CD4-positive, alpha-beta T cell (primary cell): Measurements from ENCODE around the gene PLXNA2. TPM values are rescaled to one million over a fixed set of nuclear protein-coding genes. Genes with fewer than 3 reads are reported as not detected.

Experiments
- ATAC-seq: fragments of 200-7000 bp; cut with Tn5 transposase; one replicate; pipeline ENCODE4 v1.10.0; 2022; ENCODE audit warnings: mild to moderate bottlenecking; ENCODE audit not compliant: poor library complexity
- CTCF ChIA-PET: fragments of 350-600 bp; sonication (Branson Sonifier 250); formaldehyde crosslinking; loops from one replicate; lab custom pipeline; 2021; ENCODE audit warnings: antibody characterized with exemption, inconsistent platforms; lab: Charles Lee
- POLR2A ChIA-PET: fragments of 350-600 bp; sonication (Branson Sonifier 250); formaldehyde crosslinking; loops from one replicate; lab custom pipeline; 2021; ENCODE audit warnings: antibody characterized with exemption, inconsistent platforms; lab: Charles Lee
- DNase-seq, 14 experiments: peaks; one replicate each; pipeline ENCODE4 v3.0.0-alpha.2; 2013 to 2020; ENCODE audit warnings: mixed read lengths in 2 of 14
- H3K27ac ChIP-seq, 2 donors: one replicate each; pipeline versions ENCODE4 v1.5.1 to v1.7.0; 2013; ENCODE audit warnings: low read length in 2 of 2, low read depth in 1 of 2, mild to moderate bottlenecking in 1 of 2
- H3K27me3 ChIP-seq, 2 experiments: 1 replicate in 1 of 2; 2 replicates in 1 of 2; pipeline versions ENCODE4 v1.6.1 to v1.7.0; 2013; ENCODE audit warnings: low read length in 2 of 2, control low read depth in 1 of 2, mild to moderate bottlenecking in 1 of 2, moderate library complexity in 1 of 2; ENCODE audit not compliant: insufficient read depth in 2 of 2, control insufficient read depth in 1 of 2
- H3K36me3 ChIP-seq: one replicate; pipeline ENCODE4 v1.6.1; 2013; ENCODE audit warnings: low read length, control low read depth; ENCODE audit not compliant: insufficient read depth
- H3K4me1 ChIP-seq: one replicate; pipeline ENCODE4 v1.6.1; 2013; ENCODE audit warnings: low read length, control low read depth; ENCODE audit not compliant: insufficient read depth
- H3K4me3 ChIP-seq: one replicate; pipeline ENCODE4 v1.5.1; 2013; ENCODE audit warnings: mild to moderate bottlenecking, low read length, moderate library complexity
- H3K9me3 ChIP-seq, 2 experiments: 1 replicate in 1 of 2; 2 replicates in 1 of 2; pipeline versions ENCODE4 v1.6.1 to v1.7.0; 2013; ENCODE audit warnings: low read length in 2 of 2, mild to moderate bottlenecking in 2 of 2, control low read depth in 1 of 2, moderate library complexity in 1 of 2; ENCODE audit not compliant: control insufficient read depth in 1 of 2, insufficient read depth in 1 of 2
- H3K27ac Mint-ChIP-seq: one replicate; pipeline ENCODE4 v1.8.0; 2020; ENCODE audit warnings: mixed read lengths
- H3K27me3 Mint-ChIP-seq: one replicate; pipeline ENCODE4 v1.8.0; 2021; ENCODE audit warnings: mixed read lengths
- H3K36me3 Mint-ChIP-seq: one replicate; pipeline ENCODE4 v1.8.0; 2021; ENCODE audit warnings: low read depth, mixed read lengths
- H3K4me1 Mint-ChIP-seq: one replicate; pipeline ENCODE4 v1.8.0; 2021; ENCODE audit warnings: low read depth, mixed read lengths
- H3K4me3 Mint-ChIP-seq: one replicate; pipeline ENCODE4 v1.8.0; 2020; ENCODE audit warnings: mild to moderate bottlenecking, mixed read lengths
- H3K9me3 Mint-ChIP-seq: one replicate; pipeline ENCODE4 v1.8.0; 2020; ENCODE audit warnings: mixed read lengths
- CTCF ChIP-seq: fragments of 200-600 bp; IDR thresholded peaks from one replicate; pipeline ENCODE4 v1.8.0; 2022; ENCODE audit warnings: antibody characterized with exemption, mild to moderate bottlenecking
- intact Hi-C, 2 experiments: fragments of 100-400 bp; cut with DNase I in 1 of 2; cut with micrococcal nuclease in 1 of 2; formaldehyde crosslinking; loops; one replicate each; pipeline versions ENCODE4 v1.15.1 to v1.9.0; 2023 to 2025; cut with DNase I, micrococcal nuclease
- total RNA-seq, 174 experiments: library from RNA in 2 of 174; stranded (reverse) in 2 of 174; gene quantifications; one replicate each; pipeline ENCODE4 v1.2.3 and lab custom pipeline; 2021 to 2026

The PLXNA2 gene
- total RNA-seq, 2 experiments from 2014 or later = 0.75 to 0.77 TPM

DNA sequence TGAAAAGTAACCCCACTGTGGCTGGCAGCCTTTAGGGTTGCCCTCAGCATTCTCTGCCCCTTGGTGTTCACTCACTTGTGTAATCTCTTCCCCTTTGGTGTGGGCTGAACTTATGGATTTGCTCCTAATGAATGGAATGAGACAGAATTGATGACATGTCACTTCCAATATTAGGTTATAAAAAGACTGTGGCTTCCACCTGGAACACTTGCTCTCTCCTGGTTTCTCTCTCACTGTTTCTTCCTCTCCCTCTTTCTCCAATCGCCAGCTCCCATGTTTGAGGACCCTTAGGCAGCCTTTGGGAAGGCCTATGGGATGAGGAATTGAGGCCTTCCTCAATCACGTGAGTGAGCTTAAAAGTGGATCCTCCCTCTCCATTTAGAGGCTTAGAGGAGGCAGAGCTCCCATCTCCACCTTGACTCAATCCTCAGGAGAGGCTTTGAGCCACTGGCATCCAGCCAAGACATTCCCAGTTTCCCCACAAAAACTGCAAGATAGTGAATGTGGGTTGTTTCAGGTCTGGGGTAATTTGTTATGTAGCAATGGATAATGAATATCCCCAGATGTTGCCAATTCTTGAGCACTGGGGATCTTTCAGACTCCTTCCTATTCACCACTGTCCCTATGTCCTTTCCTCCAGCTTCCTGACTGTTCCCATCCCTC is 237.8 kb downstream of the PLXNA2 start:
- no peak for ATAC-seq
- Histone ChIP-seq H3K27ac (no peak overlapping the region), H3K36me3 (no peaks in the 10 kb centered on the region), H3K27me3 (no peaks in the 10 kb centered on the region), H3K4me3 (no peak overlapping the region), H3K9me3 (no peaks in the 10 kb centered on the region), H3K4me1 (no peaks in the 10 kb centered on the region)
- DNase-seq = no peak
- ChIA-PET POLR2A (no interaction called here), CTCF (interaction anchor here (4.2 kb wide), 1 partner anchor 9 kb away, joined by 15 read pairs; no protein-coding TSS in a partner anchor)
- Mint-ChIP-seq H3K4me3 (no peak overlapping the region), H3K27ac (no peak overlapping the region), H3K27me3 (no peaks in the 10 kb centered on the region), H3K36me3 (no peaks in the 10 kb centered on the region), H3K4me1 (no peaks in the 10 kb centered on the region), H3K9me3 (no peaks in the 10 kb centered on the region)
- intact Hi-C loops = no loop called here
- no peak for TF ChIP-seq CTCF

DNA sequence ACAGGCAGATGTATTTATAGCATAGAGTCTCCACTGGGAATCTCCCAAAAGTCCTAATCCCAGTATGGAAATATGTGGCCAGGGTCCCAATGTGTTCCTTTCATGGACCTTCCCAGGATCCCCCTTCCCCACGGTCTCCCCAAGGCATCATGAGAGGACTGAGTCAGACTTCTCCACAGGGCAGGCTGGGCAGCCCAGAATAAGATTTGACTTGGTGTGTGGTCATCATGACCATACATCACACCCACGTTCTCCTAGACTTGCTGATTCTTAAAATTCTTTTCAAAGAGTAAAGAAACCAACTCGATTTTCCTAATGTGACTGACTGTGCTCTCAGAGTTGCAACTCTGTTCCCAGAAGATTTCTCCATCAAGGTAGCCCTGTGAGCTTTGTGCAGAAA is 239.3 kb downstream of the PLXNA2 start:
- intact Hi-C loops = no loop called here
- no peaks in the 10 kb centered on the region for H3K36me3 ChIP-seq
- no peak overlapping the region for H3K4me3 ChIP-seq
- Mint-ChIP-seq H3K9me3 (no peaks in the 10 kb centered on the region), H3K36me3 (no peaks in the 10 kb centered on the region), H3K4me1 (no peaks in the 10 kb centered on the region), H3K4me3 (no peak overlapping the region), H3K27ac (no peak overlapping the region), H3K27me3 (no peaks in the 10 kb centered on the region)
- ChIA-PET POLR2A (no interaction called here), CTCF (no interaction called here)
- H3K27ac ChIP-seq = no peak overlapping the region
- H3K4me1 ChIP-seq = no peaks in the 10 kb centered on the region
- TF ChIP-seq CTCF = no peak
- H3K9me3 ChIP-seq = no peaks in the 10 kb centered on the region
- no peak for DNase-seq
- no peaks in the 10 kb centered on the region for H3K27me3 ChIP-seq
- ATAC-seq = no peak

- DNase-seq (no peak), ATAC-seq (no peak)
- Mint-ChIP-seq H3K4me3 (no peak overlapping the region), H3K27me3 (no peaks in the 10 kb centered on the region), H3K9me3 (no peaks in the 10 kb centered on the region), H3K36me3 (no peaks in the 10 kb centered on the region), H3K4me1 (no peaks in the 10 kb centered on the region), H3K27ac (no peak overlapping the region)
- no peaks in the 10 kb centered on the region for H3K36me3 ChIP-seq
- TF ChIP-seq CTCF = no peak
- ChIA-PET CTCF (no interaction called here), POLR2A (no interaction called here)
- H3K27ac ChIP-seq = no peak overlapping the region
- H3K27me3 ChIP-seq = no peaks in the 10 kb centered on the region
- H3K4me3 ChIP-seq = no peak overlapping the region
- intact Hi-C loops = no loop called here
- no peaks in the 10 kb centered on the region for H3K4me1 ChIP-seq
- H3K9me3 ChIP-seq = no peaks in the 10 kb centered on the region
Measured at GRCh38 chr1:208003241-208003640, 240.9 kb downstream of the PLXNA2 start.
